GM19099 (cell line): ENCODE measurements around the gene PARP9.

ENCODE experiments used
- POLR2A ChIP-seq: IDR thresholded peaks from 3 replicates; pipeline ENCODE4 v1.6.1; 2011; ENCODE audit warnings: low read depth; ENCODE audit not compliant: insufficient read length; ENCODE audit errors: extremely low read depth

PARP9 gene

GRCh38 chr3:122488262-122488973, 75.7 kb downstream of the PARP9 start:
- no peak for TF ChIP-seq POLR2A

DNA sequence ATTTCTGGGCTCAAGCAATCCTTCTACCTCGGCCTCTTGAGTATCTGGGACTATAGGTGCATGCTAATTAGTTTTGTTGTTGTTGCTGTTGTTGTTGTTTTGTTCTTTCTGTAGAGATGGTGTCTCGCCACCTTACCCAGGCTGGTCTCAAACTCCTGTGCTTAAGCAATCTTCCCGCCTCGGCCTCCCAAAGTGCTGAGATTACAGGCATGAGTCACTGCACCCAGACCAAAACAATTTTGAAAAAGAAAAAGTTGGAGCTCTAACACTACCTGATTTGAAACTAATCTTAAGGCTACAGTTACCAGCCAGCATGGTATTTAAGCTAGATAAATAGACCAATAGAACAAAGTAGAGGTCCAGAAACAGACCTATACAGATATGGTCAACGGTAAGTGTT, 79.1 kb downstream of the PARP9 start:
- no peak for TF ChIP-seq POLR2A

DNA sequence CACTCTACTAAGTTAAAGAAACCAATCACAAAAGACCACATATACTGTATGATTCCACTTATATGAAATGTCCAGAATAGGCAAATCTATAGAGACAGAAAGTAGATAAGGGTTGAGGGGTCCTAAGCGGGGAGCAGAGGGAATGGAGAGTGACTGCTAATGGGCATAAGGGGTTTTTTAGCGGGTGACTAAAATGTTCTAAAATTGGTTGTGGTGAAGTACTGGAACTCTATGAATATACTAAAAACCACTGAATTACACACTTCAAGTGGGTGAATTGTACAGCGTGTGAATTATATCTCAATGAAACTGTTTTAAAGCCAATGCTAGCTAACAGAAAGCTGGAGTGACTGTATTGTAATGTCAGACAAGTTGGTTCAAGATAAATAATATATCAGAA, 82.7 kb downstream of the PARP9 start:
- TF ChIP-seq POLR2A: no peak
